ENCODE data around the gene NPC1.
"Not testable (repeated sequence)": the region's sequence is repeated elsewhere in the genome, so short reads cannot be mapped to it uniquely, and the experiment has no call there.

Gene NPC1

DNA sequence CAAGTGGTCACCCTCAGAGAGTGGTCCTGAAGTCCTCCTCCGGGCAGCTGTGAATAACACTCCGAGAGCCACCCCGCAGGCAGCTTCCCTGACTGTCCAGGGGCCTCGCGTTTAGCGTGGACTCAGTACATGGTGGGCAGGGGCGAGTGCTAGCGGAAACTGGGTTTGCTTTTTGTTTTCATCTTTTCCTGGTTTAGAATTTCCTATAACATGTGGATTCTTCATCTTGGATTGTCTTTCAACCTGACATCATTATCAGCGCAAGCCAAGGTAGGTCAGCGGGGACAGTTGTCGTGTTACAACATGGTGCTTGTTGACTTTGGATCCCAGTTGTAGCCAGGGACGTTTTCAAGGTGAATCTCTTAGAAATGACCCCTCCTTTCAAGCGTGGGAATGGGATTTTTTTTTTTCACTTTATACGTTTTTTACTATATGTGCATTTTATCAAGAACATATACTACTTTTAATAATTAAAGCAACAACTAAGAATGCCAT is 62.0 kb downstream of the NPC1 start:
- DNase-seq, result no peak

DNA sequence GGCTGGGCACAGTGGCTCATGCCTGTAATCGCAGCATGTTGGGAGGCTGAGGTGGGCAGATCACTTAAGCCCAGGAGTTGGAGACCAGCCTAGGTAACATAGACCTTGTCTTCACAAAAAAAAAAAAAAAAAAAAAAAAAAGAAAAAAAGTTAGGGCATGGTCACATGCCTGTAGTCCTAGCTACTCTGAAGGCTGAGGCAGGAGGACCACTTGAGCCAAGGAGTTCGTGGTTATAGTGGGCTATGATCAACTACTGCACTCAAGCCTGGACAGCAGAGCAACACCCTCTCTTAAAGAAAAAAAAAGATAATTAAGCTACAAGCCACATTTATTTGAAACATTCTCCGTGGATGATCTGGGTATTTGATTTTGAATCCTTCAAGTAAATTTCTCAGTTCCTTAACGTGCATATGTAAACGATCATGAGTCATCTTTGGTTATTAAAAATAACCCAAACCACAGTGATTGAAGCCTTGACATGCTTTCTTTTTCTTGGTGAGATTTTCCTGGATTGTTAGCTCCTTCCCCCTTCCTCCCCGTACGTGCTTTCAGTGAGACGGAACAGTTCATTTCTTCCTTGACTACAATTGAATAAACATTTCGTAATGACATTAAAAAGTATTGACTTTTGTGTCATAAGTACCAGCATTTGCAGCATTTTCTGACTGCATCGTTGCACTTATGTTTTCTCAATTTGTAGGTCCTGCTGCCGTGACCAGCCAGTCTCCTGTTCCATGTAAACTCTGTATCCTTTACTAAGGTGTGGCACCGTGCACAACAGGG is 62.7 kb downstream of the NPC1 start:
- no peak for DNase-seq

DNA sequence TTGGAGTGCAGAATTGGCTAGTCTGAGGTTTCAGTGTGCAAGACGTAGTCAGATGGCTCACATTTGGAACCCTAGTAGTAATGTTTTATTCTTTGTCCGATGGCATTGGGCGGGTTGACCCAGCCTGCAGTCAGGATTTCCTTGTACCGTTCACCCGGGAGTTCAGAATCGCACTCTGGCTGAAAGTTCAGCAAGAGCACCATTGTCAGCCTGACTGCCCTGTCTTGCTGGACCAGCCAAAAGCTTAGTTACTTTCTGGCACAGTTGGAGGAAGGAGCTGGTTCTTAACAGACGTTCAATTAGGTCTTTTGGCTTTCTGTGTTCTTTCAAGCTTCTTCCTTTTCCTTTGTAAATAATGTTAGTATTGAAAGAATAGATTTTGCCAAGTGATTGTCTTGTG is 64.4 kb downstream of the NPC1 start:
- DNase-seq, result peak in 5 of 51 donors; percentile 17 to 25 (median 22)

DNA sequence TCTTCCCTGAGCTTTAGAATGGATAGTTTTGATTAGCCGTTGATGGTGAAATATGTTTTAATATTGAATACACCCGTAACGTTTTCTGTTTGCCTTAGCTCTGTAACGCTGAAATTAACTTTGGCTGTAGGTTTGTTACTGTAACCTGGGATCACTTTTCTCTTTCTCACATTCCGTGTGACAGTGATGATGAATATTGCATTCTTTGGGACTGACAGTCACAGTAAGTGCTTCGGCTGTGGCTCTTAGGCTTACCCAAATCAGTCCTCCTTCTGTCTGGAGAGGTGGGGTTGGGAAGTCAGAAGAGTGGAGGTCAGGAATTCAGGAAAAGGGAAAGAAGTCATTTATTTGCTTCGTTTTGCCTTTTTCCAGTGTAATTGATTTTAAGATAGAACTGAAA is 65.0 kb downstream of the NPC1 start:
- no peak for DNase-seq

DNA sequence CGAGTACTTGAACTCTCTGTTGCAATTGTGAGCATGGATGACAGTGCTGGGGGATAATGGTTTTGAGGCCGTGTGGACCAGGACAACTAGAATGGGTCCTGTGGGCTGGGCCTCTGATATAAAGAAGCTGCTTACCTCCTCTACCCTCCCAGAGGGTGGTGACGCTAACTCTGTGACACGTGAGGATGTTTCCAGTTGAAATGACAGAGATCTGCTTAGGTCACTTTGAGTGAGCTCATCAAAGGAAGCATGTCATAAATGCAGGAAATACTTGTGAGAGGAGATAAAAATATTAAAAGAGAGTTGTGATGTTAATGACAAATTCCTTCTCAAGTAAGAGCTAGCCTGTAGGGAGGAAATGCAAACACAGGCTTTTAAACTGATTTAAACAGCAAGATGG is 66.6 kb downstream of the NPC1 start:
- DNase-seq, result no peak

- DNase-seq, result peak in 48 of 51 donors; percentile 5 to 86 (median 53)
Measured at GRCh38 chr18:23515911-23516546, 70.3 kb downstream of the NPC1 start.

- no peak for DNase-seq
Measured at GRCh38 chr18:23512641-23513040, 73.7 kb downstream of the NPC1 start.

DNA sequence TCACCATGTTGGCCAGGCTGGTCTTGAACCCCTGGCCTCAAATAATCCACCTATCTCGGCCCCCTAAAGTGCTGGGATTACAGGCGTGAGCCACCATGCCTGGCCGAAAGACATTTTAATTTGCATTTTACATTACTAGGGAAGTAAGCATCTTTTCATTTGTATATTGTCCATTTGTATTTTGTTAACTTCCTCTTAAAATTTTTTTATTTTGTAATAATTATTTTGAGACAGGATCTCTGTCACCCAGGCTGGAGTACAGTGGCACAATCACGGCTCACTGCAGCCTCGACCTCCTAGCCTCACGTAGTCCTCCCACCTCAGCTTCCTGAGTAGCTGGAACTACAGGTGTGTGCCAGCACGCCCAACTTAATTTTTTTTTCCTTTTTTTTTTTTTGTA is 74.1 kb downstream of the NPC1 start:
- not testable (repeated sequence) for DNase-seq

GRCh38 chr18:23510923-23511322 is 75.4 kb downstream of the NPC1 start:
- DNase-seq, result not testable (repeated sequence)

GRCh38 chr18:23506393-23506792 is 79.9 kb downstream of the NPC1 start:
- no peak for DNase-seq

- no peak for DNase-seq
Measured at GRCh38 chr18:23504720-23505119, 81.6 kb downstream of the NPC1 start.

GRCh38 chr18:23503963-23504344 is 82.4 kb downstream of the NPC1 start:
- peak in 1 of 51 donors; percentile 12 for DNase-seq

DNA sequence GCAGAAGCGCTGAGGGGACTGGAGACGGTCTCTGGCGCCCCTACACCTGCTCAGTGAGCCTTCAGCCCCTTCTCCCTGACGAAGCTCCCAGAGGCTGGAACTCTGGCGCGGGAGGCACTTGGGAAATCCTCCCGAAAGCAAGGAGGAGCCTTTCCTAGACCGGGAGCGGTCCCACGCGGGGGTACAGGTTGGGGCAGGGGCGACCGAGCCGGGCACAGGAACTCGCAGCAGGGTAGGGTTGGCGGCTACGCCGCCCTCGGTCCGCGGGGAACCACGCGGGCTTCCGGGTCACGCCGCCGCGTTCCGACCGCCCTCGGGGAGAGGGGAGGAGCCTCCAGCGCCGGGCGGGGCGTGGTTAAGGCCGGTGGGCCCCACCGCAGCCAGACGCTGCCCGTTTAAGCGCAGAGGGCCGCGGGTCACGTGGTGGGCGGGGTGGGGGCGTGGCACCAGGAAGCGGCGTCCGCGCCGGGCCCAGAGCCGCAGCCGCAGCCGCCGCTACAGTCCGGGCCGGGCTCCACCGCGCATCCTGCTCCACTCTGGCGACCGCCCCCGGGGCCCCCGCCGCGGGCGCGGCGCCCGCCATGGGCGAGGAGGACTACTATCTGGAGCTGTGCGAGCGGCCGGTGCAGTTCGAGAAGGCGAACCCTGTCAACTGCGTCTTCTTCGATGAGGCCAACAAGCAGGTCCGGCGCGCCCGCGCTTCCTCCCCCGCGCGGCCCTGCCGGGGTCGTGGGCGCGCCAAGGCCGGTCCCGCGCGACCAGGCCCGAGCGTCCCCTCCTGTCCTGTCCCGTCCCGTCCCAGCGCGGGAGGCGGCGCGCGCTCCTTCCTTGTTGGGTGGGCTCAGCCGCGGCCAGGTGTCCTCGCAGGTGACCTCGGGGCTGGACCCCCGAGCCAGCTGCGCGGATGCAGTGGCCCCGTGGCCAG is 83.0 kb downstream of the NPC1 start, which contains the start of gene RMC1:
Gene RMC1, plus strand, starts transcription at position 474 of the 925 bp plus-strand sequence. Its CDS starts 108 bp downstream, at position 582.
- DNase-seq, result peak; percentile 56 to 99 (median 92)

DNA sequence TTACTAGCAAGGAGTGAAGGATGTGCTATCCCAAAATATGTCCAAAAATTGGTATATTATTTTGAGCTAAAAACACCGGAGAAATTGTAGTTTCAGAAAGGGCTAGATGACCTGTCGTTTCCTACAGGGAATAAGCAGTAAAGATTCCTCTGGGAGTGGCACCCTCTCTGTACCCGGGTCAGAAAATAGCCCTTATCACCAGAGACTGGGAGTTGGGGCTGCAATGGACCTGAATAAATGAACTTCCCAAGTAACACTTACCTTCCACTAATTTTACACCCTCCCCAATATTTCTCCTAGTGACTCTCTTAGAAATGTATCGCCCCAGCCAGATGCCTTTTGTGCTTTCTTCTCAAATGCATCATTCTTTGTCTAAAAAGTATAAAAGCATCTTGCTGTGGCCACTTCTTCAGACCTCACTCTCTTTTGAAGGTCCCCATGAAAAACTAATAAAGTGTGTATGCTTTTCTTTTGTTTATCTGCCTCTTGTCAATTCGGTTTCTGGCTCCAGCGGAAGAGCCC is 83.7 kb downstream of the NPC1 start:
- DNase-seq, result no peak

DNA sequence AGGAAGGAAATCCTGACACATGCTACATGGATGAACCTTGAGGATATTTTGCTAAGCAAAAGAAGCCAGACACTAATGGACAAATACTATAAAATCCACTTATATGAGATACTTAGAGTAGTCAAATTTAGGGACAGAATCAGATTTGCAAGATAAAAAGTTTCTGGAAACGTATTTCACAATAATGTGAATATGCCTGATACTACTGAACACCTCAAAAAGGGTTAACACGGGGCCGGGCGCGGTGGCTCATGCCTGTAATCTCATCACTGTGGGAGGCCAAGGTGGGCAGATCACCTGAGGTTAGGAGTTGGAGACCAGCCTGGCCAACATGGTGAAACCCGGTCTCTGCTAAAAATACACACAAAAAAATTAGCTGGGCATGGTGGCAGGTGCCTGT is 84.7 kb downstream of the NPC1 start:
- DNase-seq, result no peak

DNA sequence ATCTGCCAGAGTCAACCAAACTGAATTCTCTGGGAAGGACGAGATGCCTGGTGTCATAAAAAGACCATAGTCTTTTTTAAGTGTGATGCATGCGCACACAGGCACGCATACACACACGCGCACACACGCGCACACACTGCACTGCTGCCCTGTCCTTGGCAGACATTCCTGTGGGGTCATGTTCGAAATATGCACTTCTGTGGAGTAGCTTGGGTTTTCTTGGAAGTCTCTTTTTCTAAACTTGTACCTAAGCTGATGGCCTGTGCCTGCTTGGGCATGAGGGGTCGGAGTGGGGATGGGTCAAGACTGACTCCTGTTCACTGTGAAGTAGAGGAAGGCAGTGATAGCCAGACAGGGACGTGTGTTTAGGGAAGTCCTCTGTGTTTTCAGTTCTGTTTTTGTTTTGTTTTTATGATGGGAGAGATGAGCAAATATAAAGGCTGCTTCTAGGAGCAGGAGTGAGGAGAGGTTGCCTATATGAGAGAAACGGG is 87.0 kb downstream of the NPC1 start:
- no peak for DNase-seq

- DNase-seq, result peak in 36 of 51 donors; percentile 2 to 78 (median 46)
Measured at GRCh38 chr18:23498877-23499276, 87.4 kb downstream of the NPC1 start.

- no peak for DNase-seq
Measured at GRCh38 chr18:23498117-23498516, 88.2 kb downstream of the NPC1 start.

DNA sequence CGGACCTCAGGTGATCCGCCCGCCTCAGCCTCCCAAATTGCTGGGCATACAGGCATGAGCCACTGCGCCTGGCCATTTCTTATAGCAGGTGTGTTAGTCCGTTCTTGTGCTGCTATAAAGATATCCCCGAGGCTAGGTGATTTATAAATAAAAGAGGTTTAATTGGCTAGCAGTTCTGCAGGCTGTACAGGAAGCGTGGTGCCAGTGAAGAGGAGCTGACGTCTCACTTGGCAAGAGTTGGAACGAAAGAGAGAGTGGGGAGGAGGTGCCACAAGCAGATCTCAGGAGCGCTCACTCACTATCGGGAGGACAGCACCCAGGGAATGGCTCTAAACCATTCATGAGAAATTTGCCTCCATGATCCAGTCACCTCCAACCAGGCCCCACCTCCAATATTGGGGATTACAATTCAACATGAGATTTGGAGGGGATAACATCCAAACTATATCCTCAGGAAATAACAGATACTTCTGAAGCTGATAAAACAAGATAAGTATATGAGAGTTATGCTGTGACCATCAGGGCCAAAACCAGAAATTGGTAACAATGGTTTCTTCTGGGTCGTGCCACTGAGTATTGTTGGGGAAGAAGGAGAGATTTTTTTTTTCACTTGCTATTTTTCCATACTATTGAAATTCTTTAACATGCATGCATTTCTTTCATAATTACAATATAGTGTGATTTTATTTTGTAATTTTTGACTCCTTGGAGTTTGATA is 90.4 kb downstream of the NPC1 start:
- no peak for DNase-seq

DNA sequence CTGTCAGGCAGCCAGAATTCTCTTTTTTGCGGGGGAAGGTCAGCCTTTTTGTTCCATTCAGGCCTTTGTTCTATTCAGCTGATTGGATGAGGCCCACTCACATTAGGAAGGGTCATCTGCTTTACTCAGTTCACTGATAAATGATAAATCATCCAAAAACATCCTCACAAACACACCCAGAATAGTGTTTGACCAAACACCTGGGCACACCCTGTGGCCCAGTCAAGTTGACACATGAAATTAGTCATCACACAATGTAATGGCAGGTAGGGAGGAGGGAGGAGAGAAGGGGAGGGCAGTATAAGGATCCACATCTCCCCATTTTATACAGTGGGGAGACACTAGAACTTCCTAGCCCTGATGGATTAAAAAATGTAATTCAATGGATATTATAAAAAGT is 91.3 kb downstream of the NPC1 start:
- no peak for DNase-seq

DNA sequence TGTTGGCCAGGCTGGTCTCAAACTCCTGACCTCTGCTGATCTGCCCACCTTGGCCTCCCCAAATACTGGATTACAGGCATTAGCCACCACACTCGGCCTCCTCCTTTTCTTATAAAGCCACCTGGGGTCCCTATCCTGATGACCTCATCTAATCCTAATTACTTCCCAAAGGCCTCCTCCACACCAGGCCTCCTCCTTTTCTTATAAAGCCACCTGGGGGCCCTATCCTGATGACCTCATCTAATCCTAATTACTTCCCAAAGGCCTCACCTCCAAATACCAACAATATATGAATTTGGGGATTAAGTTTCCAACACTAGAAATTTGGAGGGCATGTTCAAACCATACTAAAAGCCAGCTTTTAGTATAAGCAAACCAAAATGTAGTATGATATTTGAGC is 92.7 kb downstream of the NPC1 start:
- no peak for DNase-seq

Measured in hypothalamus (tissue), 51 donors.